DOHH2 (cell line): Measurements from ENCODE around the gene EDN1.

Experiments used
- H3F3A ChIP-seq: fragments of 200-600 bp; sonication (generic), shearing (Covaris generic); 2 replicates; pipeline ENCODE4 v1.6.0; 2016; ENCODE audit warnings: antibody characterized with exemption, mild to moderate bottlenecking; ENCODE audit not compliant: control insufficient read depth, insufficient read depth
- H3K27ac ChIP-seq: fragments of 200-600 bp; sonication (generic); 2 replicates; pipeline ENCODE4 v1.5.1; 2014; ENCODE audit warnings: low read depth, mild to moderate bottlenecking, low read length, moderate library complexity
- H3K27me3 ChIP-seq: fragments of 200-600 bp; sonication (generic); 2 replicates; pipeline ENCODE4 v1.6.1; 2014; ENCODE audit warnings: mild to moderate bottlenecking, low read length, mixed read lengths; ENCODE audit not compliant: control insufficient read depth
- H3K36me3 ChIP-seq: fragments of 200-600 bp; sonication (generic); 2 replicates; pipeline ENCODE4 v1.6.1; 2014; ENCODE audit warnings: mild to moderate bottlenecking, low read length, moderate library complexity, mixed read lengths; ENCODE audit not compliant: control insufficient read depth
- H3K4me1 ChIP-seq: fragments of 200-600 bp; sonication (generic); 2 replicates; pipeline ENCODE4 v1.6.1; 2014; ENCODE audit warnings: mild to moderate bottlenecking, low read length, mixed read lengths; ENCODE audit not compliant: control insufficient read depth
- H3K4me2 ChIP-seq: fragments of 200-600 bp; sonication (generic); 2 replicates; pipeline ENCODE4 v1.6.0; 2014; ENCODE audit warnings: mild to moderate bottlenecking, low read length, moderate library complexity
- H3K4me3 ChIP-seq: fragments of 200-600 bp; sonication (generic); 2 replicates; pipeline ENCODE4 v1.5.1; 2014; ENCODE audit warnings: mild to moderate bottlenecking, low read length, mixed read lengths
- H3K79me2 ChIP-seq: fragments of 200-600 bp; sonication (generic); 2 replicates; pipeline ENCODE4 v1.6.1; 2014; ENCODE audit warnings: mild to moderate bottlenecking, low read length, mixed read lengths; ENCODE audit not compliant: control insufficient read depth
- H3K9me2 ChIP-seq: fragments of 200-600 bp; sonication (generic); replicated peaks from 2 replicates; pipeline ENCODE4 v1.6.1; 2014; ENCODE audit warnings: mild to moderate bottlenecking, low read length, mixed read lengths; ENCODE audit not compliant: control insufficient read depth
- H3K9me3 ChIP-seq: fragments of 200-600 bp; sonication (generic); 2 replicates; pipeline ENCODE4 v1.6.1; 2014; ENCODE audit warnings: antibody characterized with exemption, low read length, mixed read lengths; ENCODE audit not compliant: control insufficient read depth, insufficient read depth
- H4K20me1 ChIP-seq: fragments of 200-600 bp; sonication (generic); 2 replicates; pipeline ENCODE4 v1.6.0; 2014; ENCODE audit warnings: low read depth, mild to moderate bottlenecking, antibody characterized with exemption, low read length, moderate library complexity; ENCODE audit not compliant: control insufficient read depth, insufficient read depth
- EZH2phosphoT487 ChIP-seq: fragments of 200-600 bp; sonication (generic); IDR thresholded peaks from 2 replicates; pipeline ENCODE4 v1.6.1; 2017; ENCODE audit warnings: borderline replicate concordance, mild to moderate bottlenecking, antibody characterized with exemption, low read length, moderate library complexity, mixed read lengths
- TF ChIP-seq, protein P1 (sequence below): fragments of 200-600 bp; sonication (generic); IDR thresholded peaks from one replicate; pipeline ENCODE4 v1.5.1; 2014; ENCODE audit warnings: antibody characterized with exemption, mild to moderate bottlenecking, low read depth, low read length; ENCODE audit not compliant: poor library complexity, severe bottlenecking

Gene EDN1

GRCh38 chr6:12289933-12290820 lies at the start of gene EDN1:
Gene EDN1, plus strand, starts transcription at chr6:12290361. Its CDS starts 269 bp downstream, at chr6:12290630.
- Histone ChIP-seq H3K79me2 (no peaks in the 10 kb centered on the region), H3F3A (no peaks in the 10 kb centered on the region), H3K4me2 (peak within 1 kb of the TSS; percentile 96), H4K20me1 (no peaks in the 10 kb centered on the region), H3K9me3 (no peaks in the 10 kb centered on the region), H3K27ac (no peak within 1 kb of the TSS), H3K36me3 (no peaks in the 10 kb centered on the region), H3K4me1 (peaks cover 17% of the 10 kb centered on the region), H3K27me3 (peaks cover 25% of the 10 kb centered on the region), H3K4me3 (peak within 1 kb of the TSS; percentile 70), H3K9me2 (no peaks in the 10 kb centered on the region)
- TF ChIP-seq EZH2phosphoT487, result peak; percentile 64; the same call in 1 of the 2 replicates
- TF ChIP-seq, protein P1, sequence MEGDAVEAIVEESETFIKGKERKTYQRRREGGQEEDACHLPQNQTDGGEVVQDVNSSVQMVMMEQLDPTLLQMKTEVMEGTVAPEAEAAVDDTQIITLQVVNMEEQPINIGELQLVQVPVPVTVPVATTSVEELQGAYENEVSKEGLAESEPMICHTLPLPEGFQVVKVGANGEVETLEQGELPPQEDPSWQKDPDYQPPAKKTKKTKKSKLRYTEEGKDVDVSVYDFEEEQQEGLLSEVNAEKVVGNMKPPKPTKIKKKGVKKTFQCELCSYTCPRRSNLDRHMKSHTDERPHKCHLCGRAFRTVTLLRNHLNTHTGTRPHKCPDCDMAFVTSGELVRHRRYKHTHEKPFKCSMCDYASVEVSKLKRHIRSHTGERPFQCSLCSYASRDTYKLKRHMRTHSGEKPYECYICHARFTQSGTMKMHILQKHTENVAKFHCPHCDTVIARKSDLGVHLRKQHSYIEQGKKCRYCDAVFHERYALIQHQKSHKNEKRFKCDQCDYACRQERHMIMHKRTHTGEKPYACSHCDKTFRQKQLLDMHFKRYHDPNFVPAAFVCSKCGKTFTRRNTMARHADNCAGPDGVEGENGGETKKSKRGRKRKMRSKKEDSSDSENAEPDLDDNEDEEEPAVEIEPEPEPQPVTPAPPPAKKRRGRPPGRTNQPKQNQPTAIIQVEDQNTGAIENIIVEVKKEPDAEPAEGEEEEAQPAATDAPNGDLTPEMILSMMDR, result no peak

- Histone ChIP-seq H3K9me3 (no peaks in the 10 kb centered on the region), H3K79me2 (no peaks in the 10 kb centered on the region), H3K4me3 (no peak overlapping the region), H3K27ac (no peak overlapping the region), H3K4me2 (no peak overlapping the region), H3K27me3 (no peaks in the 10 kb centered on the region), H3K4me1 (no peaks in the 10 kb centered on the region), H3K36me3 (no peaks in the 10 kb centered on the region), H3K9me2 (no peaks in the 10 kb centered on the region), H3F3A (no peaks in the 10 kb centered on the region), H4K20me1 (no peaks in the 10 kb centered on the region)
- no peak for TF ChIP-seq EZH2phosphoT487
- TF ChIP-seq, protein P1, result no peak
Observed at GRCh38 chr6:12241493-12242175, 48.5 kb upstream of the EDN1 start.

DNA sequence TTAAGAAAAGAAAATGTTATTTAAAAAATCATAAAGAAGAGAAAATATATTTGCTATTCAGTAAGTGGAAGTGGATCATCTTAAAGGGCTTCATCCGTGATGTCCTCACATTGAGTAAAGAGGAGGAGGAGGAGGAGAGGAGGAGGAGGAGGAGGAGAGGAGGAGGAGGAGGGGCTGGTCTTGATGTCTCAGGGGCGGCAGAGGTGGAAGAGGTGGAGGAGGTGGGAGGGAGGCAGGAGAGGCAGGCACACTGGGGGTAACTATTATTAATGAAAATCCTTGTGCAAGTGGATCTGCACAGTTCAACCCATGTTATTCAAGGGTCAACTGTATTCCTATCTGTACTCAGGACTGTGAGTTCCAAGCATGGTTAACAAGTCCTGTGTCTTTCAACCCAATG lies 47.0 kb upstream of the EDN1 start:
- no peaks in the 10 kb centered on the region for H4K20me1 ChIP-seq
- no peak overlapping the region for H3K4me2 ChIP-seq
- TF ChIP-seq EZH2phosphoT487, result no peak
- TF ChIP-seq, protein P1, result no peak
- H3K9me3 ChIP-seq, result no peaks in the 10 kb centered on the region
- no peak overlapping the region for H3K4me3 ChIP-seq
- no peaks in the 10 kb centered on the region for H3K36me3 ChIP-seq
- H3F3A ChIP-seq, result no peaks in the 10 kb centered on the region
- H3K27ac ChIP-seq, result no peak overlapping the region
- H3K79me2 ChIP-seq, result no peaks in the 10 kb centered on the region
- H3K27me3 ChIP-seq, result no peaks in the 10 kb centered on the region
- H3K9me2 ChIP-seq, result no peaks in the 10 kb centered on the region
- H3K4me1 ChIP-seq, result no peaks in the 10 kb centered on the region
